Psoas muscle (tissue), 8 donors: Measurements from ENCODE around the gene OR4P4. TPM values are rescaled to one million over a fixed set of nuclear protein-coding genes. Genes with fewer than 3 reads are reported as not detected.

Experiments used
- ATAC-seq, 4 donors: fragments of 200-7000 bp; cut with Tn5 transposase; one replicate each; pipeline ENCODE4 v1.9.1; 2020; ENCODE audit warnings: moderate library complexity in 3 of 4, mild to moderate bottlenecking in 2 of 4
- DNase-seq, 2 donors: peaks; one replicate each; pipeline ENCODE4 v3.0.0-alpha.2; 2020
- H3K27ac ChIP-seq: fragments of 200-600 bp; one replicate; pipeline ENCODE4 v1.8.0; 2022
- H3K27me3 ChIP-seq, 3 donors: fragments of 200-600 bp in 1 of 3; one replicate each; pipeline versions ENCODE4 v1.6.1 to v1.8.0; 2013 to 2022; ENCODE audit warnings: low read length in 2 of 3, mild to moderate bottlenecking in 2 of 3, moderate library complexity in 1 of 3; ENCODE audit not compliant: insufficient read depth in 3 of 3
- H3K36me3 ChIP-seq, 2 donors: fragments of 200-600 bp in 1 of 2; one replicate each; pipeline versions ENCODE4 v1.6.1 to v1.8.0; 2013 to 2022; ENCODE audit warnings: low read depth in 1 of 2, mild to moderate bottlenecking in 1 of 2, moderate library complexity in 1 of 2; ENCODE audit not compliant: insufficient read depth in 1 of 2
- H3K4me1 ChIP-seq: fragments of 200-600 bp; one replicate; pipeline ENCODE4 v1.8.0; 2022
- H3K4me3 ChIP-seq: fragments of 200-600 bp; one replicate; pipeline ENCODE4 v1.8.0; 2022; ENCODE audit warnings: mild to moderate bottlenecking
- H3K9me3 ChIP-seq: fragments of 200-600 bp; one replicate; pipeline ENCODE4 v1.8.0; 2022
- WGBS, 3 donors: extraction: QIAGEN DNeasy Blood & Tissue Kit; methylation state at CpG; one replicate each; pipeline versions ENCODE4 v1.1.6 to v1.1.7; 2013; 5-methylcytosine and 5-hydroxymethylcytosine counted together
- intact Hi-C, 2 donors: fragments of 100-400 bp; cut with DNase I; formaldehyde crosslinking; loops; one replicate each; pipeline versions ENCODE4 v1.11.0 to v1.14.2; 2022
- polyA plus RNA-seq, 3 donors: library from polyadenylated mRNA; stranded (reverse); fragments of 200-250 nt; gene quantifications; one replicate each; pipeline ENCODE4 v1.2.3, GENCODE V29; 2013
- total RNA-seq, 4 donors: library from RNA; stranded (reverse); fragmentation: NEBNext Ultra II Directional in 2 of 4; extraction: Animal tissue kit (Norgen Biotek cat#: 25700) in 2 of 4; gene quantifications; one replicate each; pipeline versions ENCODE4 v1.2.1 to v1.2.4, GENCODE V29; 2021 to 2023
- TF ChIP-seq, protein P1 (sequence below): fragments of 200-600 bp; IDR thresholded peaks from one replicate; pipeline ENCODE4 v1.8.0; 2022; ENCODE audit warnings: antibody characterized with exemption
- donor health status: healthy with polysubstance abuse.
- donor health status: DM: no; HTN: no; CAD: no; lungs with moderate emphysema.
- donor health status: Bipolar disorder and iron deficiency.
- donor health status: healthy.
- donor health status: DM: yes; HTN: yes; CAD: no.
- donor health status: DM: no; HTN: no; CAD: no.
- donor health status: DM: no; HTN: no; CAD: no.
- donor health status: DM: yes; HTN: yes; CAD: no.

Gene OR4P4
- total and polyA plus RNA-seq, 7 donors, result not detected

DNA sequence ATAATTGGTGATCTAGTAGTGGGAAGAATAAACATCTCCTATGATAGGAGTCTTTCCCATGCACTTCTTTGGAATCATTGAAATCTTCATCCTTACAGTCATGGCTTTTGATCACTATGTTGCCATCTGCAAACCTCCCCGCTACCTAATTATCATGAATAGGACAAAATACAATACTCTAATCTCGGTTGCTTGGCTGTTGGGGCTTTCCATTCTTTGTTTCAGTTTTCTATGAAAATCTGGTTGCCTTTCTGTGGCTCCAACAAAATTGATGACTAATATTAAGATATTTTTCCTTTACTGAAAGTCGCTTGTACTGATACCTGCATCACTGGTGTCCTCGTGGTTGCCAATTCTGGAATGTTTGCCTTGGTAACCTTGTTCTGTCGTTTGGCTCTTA, 38.9 kb downstream of the OR4P4 start:
- H3K4me1 ChIP-seq, result no peaks in the 10 kb centered on the region
- H3K4me3 ChIP-seq, result no peak overlapping the region
- ATAC-seq, result no peak
- intact Hi-C loops, result no loop called here
- no peaks in the 10 kb centered on the region for H3K36me3 ChIP-seq
- no peaks in the 10 kb centered on the region for H3K9me3 ChIP-seq
- TF ChIP-seq, protein P1, sequence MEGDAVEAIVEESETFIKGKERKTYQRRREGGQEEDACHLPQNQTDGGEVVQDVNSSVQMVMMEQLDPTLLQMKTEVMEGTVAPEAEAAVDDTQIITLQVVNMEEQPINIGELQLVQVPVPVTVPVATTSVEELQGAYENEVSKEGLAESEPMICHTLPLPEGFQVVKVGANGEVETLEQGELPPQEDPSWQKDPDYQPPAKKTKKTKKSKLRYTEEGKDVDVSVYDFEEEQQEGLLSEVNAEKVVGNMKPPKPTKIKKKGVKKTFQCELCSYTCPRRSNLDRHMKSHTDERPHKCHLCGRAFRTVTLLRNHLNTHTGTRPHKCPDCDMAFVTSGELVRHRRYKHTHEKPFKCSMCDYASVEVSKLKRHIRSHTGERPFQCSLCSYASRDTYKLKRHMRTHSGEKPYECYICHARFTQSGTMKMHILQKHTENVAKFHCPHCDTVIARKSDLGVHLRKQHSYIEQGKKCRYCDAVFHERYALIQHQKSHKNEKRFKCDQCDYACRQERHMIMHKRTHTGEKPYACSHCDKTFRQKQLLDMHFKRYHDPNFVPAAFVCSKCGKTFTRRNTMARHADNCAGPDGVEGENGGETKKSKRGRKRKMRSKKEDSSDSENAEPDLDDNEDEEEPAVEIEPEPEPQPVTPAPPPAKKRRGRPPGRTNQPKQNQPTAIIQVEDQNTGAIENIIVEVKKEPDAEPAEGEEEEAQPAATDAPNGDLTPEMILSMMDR, result no peak
- DNase-seq, result no peak
- no peak overlapping the region for H3K27ac ChIP-seq
- WGBS, 3 donors, result 50 to 59% (median 56%) methylated on average over 5 of the region's 5 CpGs
- H3K27me3 ChIP-seq, result no peaks in the 10 kb centered on the region

Other genes starting within 250 kb of the OR4P4 start
- not detected for gene OR4C15, start 80.6 kb upstream of the OR4P4 start, total RNA-seq
- gene OR4C15, start 80.6 kb upstream of the OR4P4 start, polyA plus RNA-seq, result not detected
- gene OR4C16, start 63.0 kb upstream of the OR4P4 start, total RNA-seq, result not detected
- gene OR4C16, start 63.0 kb upstream of the OR4P4 start, polyA plus RNA-seq, result not detected
- not detected for gene OR4C11, start 27.5 kb upstream of the OR4P4 start, total RNA-seq
- not detected for gene OR4C11, start 27.5 kb upstream of the OR4P4 start, polyA plus RNA-seq
- gene OR4S2, start 13.2 kb downstream of the OR4P4 start, total RNA-seq, result not detected
- not detected for gene OR4S2, start 13.2 kb downstream of the OR4P4 start, polyA plus RNA-seq
- gene OR4C6, start 27.1 kb downstream of the OR4P4 start, total RNA-seq, result not detected
- gene OR4C6, start 27.1 kb downstream of the OR4P4 start, polyA plus RNA-seq, result not detected
- gene OR5D13, start 138.3 kb downstream of the OR4P4 start, total RNA-seq, result not detected
- not detected for gene OR5D13, start 138.3 kb downstream of the OR4P4 start, polyA plus RNA-seq
- not detected for gene OR5D14, start 160.4 kb downstream of the OR4P4 start, total RNA-seq
- gene OR5D14, start 160.4 kb downstream of the OR4P4 start, polyA plus RNA-seq, result not detected
- not detected for gene OR5L1, start 176.3 kb downstream of the OR4P4 start, total RNA-seq
- not detected for gene OR5L1, start 176.3 kb downstream of the OR4P4 start, polyA plus RNA-seq
- gene OR5D18, start 184.5 kb downstream of the OR4P4 start, total RNA-seq, result not detected
- not detected for gene OR5D18, start 184.5 kb downstream of the OR4P4 start, polyA plus RNA-seq
- not detected for gene OR5L2, start 192.1 kb downstream of the OR4P4 start, total RNA-seq
- not detected for gene OR5L2, start 192.1 kb downstream of the OR4P4 start, polyA plus RNA-seq
- gene OR5D16, start 203.6 kb downstream of the OR4P4 start, total RNA-seq, result not detected
- gene OR5D16, start 203.6 kb downstream of the OR4P4 start, polyA plus RNA-seq, result not detected
- gene TRIM51, start 248.2 kb downstream of the OR4P4 start, total RNA-seq, result not detected
- not detected for gene TRIM51, start 248.2 kb downstream of the OR4P4 start, polyA plus RNA-seq